OCI-LY3 (cell line): ENCODE measurements around the gene RER1.

Experiments
- EZH2phosphoT487 ChIP-seq: fragments of 200-600 bp; shearing (Covaris generic); IDR thresholded peaks from 2 replicates; pipeline ENCODE4 v1.6.1; 2018; ENCODE audit warnings: antibody characterized with exemption, mixed run types, low read depth
- TF ChIP-seq, protein P1 (sequence below): fragments of 200-600, 300-600 bp; sonication (generic); IDR thresholded peaks from 2 replicates; pipeline ENCODE4 v1.5.1; 2014; ENCODE audit warnings: antibody characterized with exemption, low read length, low read depth

DNA sequence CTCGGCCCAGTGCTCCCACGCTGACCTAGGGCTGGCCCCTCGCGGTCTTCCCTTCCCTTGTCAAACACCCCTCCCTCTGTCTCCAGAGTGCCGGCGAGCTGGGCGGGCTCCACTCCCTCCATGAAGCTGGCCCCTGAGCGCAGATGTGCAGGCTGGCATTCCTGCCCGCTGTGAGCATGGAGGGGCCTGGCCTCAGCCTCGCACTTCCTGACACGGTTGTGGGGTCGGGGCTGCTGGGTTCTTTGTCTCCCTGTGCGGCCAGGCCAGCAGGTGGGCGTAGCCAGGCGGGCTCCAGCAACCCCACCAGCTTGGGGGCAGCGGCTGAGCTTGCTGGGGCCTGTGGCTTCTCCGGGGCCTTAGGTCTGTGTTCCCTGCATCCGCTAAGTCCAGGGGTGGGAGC, 34.9 kb downstream of the RER1 start:
- TF ChIP-seq, protein P1, sequence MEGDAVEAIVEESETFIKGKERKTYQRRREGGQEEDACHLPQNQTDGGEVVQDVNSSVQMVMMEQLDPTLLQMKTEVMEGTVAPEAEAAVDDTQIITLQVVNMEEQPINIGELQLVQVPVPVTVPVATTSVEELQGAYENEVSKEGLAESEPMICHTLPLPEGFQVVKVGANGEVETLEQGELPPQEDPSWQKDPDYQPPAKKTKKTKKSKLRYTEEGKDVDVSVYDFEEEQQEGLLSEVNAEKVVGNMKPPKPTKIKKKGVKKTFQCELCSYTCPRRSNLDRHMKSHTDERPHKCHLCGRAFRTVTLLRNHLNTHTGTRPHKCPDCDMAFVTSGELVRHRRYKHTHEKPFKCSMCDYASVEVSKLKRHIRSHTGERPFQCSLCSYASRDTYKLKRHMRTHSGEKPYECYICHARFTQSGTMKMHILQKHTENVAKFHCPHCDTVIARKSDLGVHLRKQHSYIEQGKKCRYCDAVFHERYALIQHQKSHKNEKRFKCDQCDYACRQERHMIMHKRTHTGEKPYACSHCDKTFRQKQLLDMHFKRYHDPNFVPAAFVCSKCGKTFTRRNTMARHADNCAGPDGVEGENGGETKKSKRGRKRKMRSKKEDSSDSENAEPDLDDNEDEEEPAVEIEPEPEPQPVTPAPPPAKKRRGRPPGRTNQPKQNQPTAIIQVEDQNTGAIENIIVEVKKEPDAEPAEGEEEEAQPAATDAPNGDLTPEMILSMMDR, result no peak
- no peak for TF ChIP-seq EZH2phosphoT487
